ENCODE results near the gene NFE2L1. TPM values are rescaled to one million over a fixed set of nuclear protein-coding genes. Genes with fewer than 3 reads are reported as not detected.
A peak's percentile ranks its signal among the peaks of the same experiment; 100 is the strongest.

The NFE2L1 gene
- polyA plus RNA-seq, 1 of the 3 experiments (the other 2 are of a cell fraction) = 159 TPM

GRCh38 chr17:48025040-48025903, 22.9 kb upstream of the NFE2L1 start (continued):
- peak; percentile 81 for TF ChIP-seq PBX3 (IDR thresholded peaks at IDR 0.05)
- peak; percentile 79 for TF ChIP-seq MAX (IDR thresholded peaks at IDR 0.05; ENCODE audit: low read depth)
- TF ChIP-seq NRF1 (IDR thresholded peaks at IDR 0.05; ENCODE audit: low read depth, low read length) = peak; percentile 49; the same call in 1 of the 2 replicates
- TF ChIP-seq MXI1 (IDR thresholded peaks at IDR 0.05; ENCODE audit: low read depth, low read length) = peak; percentile 100
- no peak for TF ChIP-seq FOXM1 (IDR thresholded peaks at IDR 0.05; ENCODE audit: low read depth)
- TF ChIP-seq CHD2 (IDR thresholded peaks at IDR 0.05; ENCODE audit: low read length, partially characterized antibody) = peak; percentile 57
- peak; percentile 86; the same call in 1 of the 2 replicates for TF ChIP-seq SIN3A (IDR thresholded peaks at IDR 0.05; ENCODE audit: borderline replicate concordance, low read depth, low read length)
- TF ChIP-seq CTCF (IDR thresholded peaks at IDR 0.05) = peak; percentile 90
- no peak for TF ChIP-seq GATA2 (CRISPR knock-in tag; IDR thresholded peaks at IDR 0.05)
- no peak for TF ChIP-seq FOXJ3 (CRISPR knock-in tag; IDR thresholded peaks at IDR 0.05)
- TF ChIP-seq JUND (IDR thresholded peaks at IDR 0.05) = no peak
- TF ChIP-seq ZBTB33 (IDR thresholded peaks at IDR 0.05; ENCODE audit: borderline replicate concordance, low read depth) = no peak
- 0 out of 2 replicates have a peak, but pooled peaks have one; percentile 63 for TF ChIP-seq POLR2AphosphoS5 (IDR thresholded peaks at IDR 0.05; ENCODE audit: low read depth, low read length)
- peak; percentile 55 for TF ChIP-seq USF2 (IDR thresholded peaks at IDR 0.05; ENCODE audit: borderline replicate concordance, low read depth, low read length)
- TF ChIP-seq USF1 (IDR thresholded peaks at IDR 0.05; ENCODE audit: borderline replicate concordance, low read depth) = peak; percentile 84; the same call in 1 of the 2 replicates
- no peak; the same call in 1 of the 2 replicates for TF ChIP-seq TCF12 (IDR thresholded peaks at IDR 0.05)
- no peak for TF ChIP-seq YY1 (IDR thresholded peaks at IDR 0.05; ENCODE audit: low read depth)
- TF ChIP-seq EZH2phosphoT487 (IDR thresholded peaks at IDR 0.05; ENCODE audit: borderline replicate concordance, low read depth) = no peak
- TF ChIP-seq RCOR1 (IDR thresholded peaks at IDR 0.05; ENCODE audit: low read length) = peak; percentile 64; the same call in 1 of the 2 replicates
- TF ChIP-seq SMC3 (IDR thresholded peaks at IDR 0.05; ENCODE audit: low read depth, low read length) = peak; percentile 88

Measured in SK-N-SH (cell line).